ENCODE measurements around the gene POFUT1. TPM values are rescaled to one million over a fixed set of nuclear protein-coding genes. Genes with fewer than 3 reads are reported as not detected.

The POFUT1 gene
- total and polyA plus RNA-seq, 12 donors, result 9.7 to 32.9 (median 27.4) TPM

- H3K27me3 ChIP-seq, result no peaks in the 10 kb centered on the region
- intact Hi-C loops (cut with DNase I), result no loop called here
- peaks cover 0 to 29% (median 0%) of the 10 kb centered on the region in 9 donors for H3K4me1 ChIP-seq
- ATAC-seq, result no peak
- 87 to 89% methylated on average over 6 of the region's 6 CpGs for WGBS, 2 donors
- no peak overlapping the region for H3K27ac ChIP-seq
- no peak overlapping the region for H3K4me3 ChIP-seq
- DNase-seq, result no peak
- TF ChIP-seq CTCF (IDR thresholded peaks at IDR 0.05), result no peak
- H3K9me3 ChIP-seq, result no peaks in the 10 kb centered on the region
- H3K36me3 ChIP-seq, result peaks cover 3 to 73% (median 34%) of the 10 kb centered on the region in 9 donors
Observed at GRCh38 chr20:32235331-32236047, 27.8 kb downstream of the POFUT1 start.

- no peak for TF ChIP-seq CTCF (IDR thresholded peaks at IDR 0.05)
- peaks cover 0 to 67% (median 28%) of the 10 kb centered on the region in 9 donors for H3K36me3 ChIP-seq
- H3K4me3 ChIP-seq, result no peak overlapping the region
- H3K9me3 ChIP-seq, result no peaks in the 10 kb centered on the region
- no peak overlapping the region for H3K27ac ChIP-seq
- ATAC-seq (no peak), DNase-seq (no peak)
- peaks cover 0 to 29% (median 0%) of the 10 kb centered on the region in 9 donors for H3K4me1 ChIP-seq
- no peaks in the 10 kb centered on the region for H3K27me3 ChIP-seq
- 93 to 96% methylated on average over 3 of the region's 3 CpGs for WGBS, 2 donors
- intact Hi-C loops (cut with DNase I), result no loop called here
Observed at GRCh38 chr20:32236048-32236533, 28.4 kb downstream of the POFUT1 start.

GRCh38 chr20:32236819-32237218 lies 29.1 kb downstream of the POFUT1 start:
- no peaks in the 10 kb centered on the region for H3K9me3 ChIP-seq
- H3K27ac ChIP-seq, result no peak overlapping the region
- 96 to 99% methylated on average over 2 of the region's 2 CpGs for WGBS, 2 donors
- peaks cover 0 to 59% (median 25%) of the 10 kb centered on the region in 9 donors for H3K36me3 ChIP-seq
- intact Hi-C loops (cut with DNase I), result no loop called here
- no peak overlapping the region for H3K4me3 ChIP-seq
- H3K4me1 ChIP-seq, result peaks cover 0 to 25% (median 0%) of the 10 kb centered on the region in 9 donors
- DNase-seq (no peak), ATAC-seq (no peak)
- no peaks in the 10 kb centered on the region for H3K27me3 ChIP-seq
- no peak for TF ChIP-seq CTCF (IDR thresholded peaks at IDR 0.05)

- peaks cover 0 to 53% (median 21%) of the 10 kb centered on the region in 9 donors for H3K36me3 ChIP-seq
- no peak for TF ChIP-seq CTCF (IDR thresholded peaks at IDR 0.05)
- DNase-seq (no peak), ATAC-seq (no peak)
- no peaks in the 10 kb centered on the region for H3K9me3 ChIP-seq
- H3K27me3 ChIP-seq, result no peaks in the 10 kb centered on the region
- H3K4me1 ChIP-seq, result peaks cover 0 to 19% (median 0%) of the 10 kb centered on the region in 9 donors
- no peak overlapping the region for H3K4me3 ChIP-seq
- no peak overlapping the region for H3K27ac ChIP-seq
- 84 to 86% methylated on average over 6 of the region's 6 CpGs for WGBS, 2 donors
- intact Hi-C loops (cut with DNase I), result no loop called here
Observed at GRCh38 chr20:32237419-32237818, 29.7 kb downstream of the POFUT1 start.

Measured in heart right ventricle (tissue), 16 donors.